MM.1S (cell line): Measurements from ENCODE around the gene FBLN2.

Experiments used
- DNase-seq: peaks from one replicate; pipeline ENCODE4 v3.0.0-alpha.2; 2015
- H2AFZ ChIP-seq: fragments of 300-600 bp; sonication (generic); 2 replicates; pipeline ENCODE4 v1.6.0; 2016; ENCODE audit warnings: antibody characterized with exemption, low read length
- H3F3A ChIP-seq: fragments of 300-600 bp; sonication (generic); 2 replicates; pipeline ENCODE4 v1.6.1; 2016; ENCODE audit warnings: mild to moderate bottlenecking, antibody characterized with exemption, low read length, moderate library complexity, mixed read lengths; ENCODE audit not compliant: insufficient read depth
- H3K27ac ChIP-seq: fragments of 300-600 bp; sonication (generic); 2 replicates; pipeline ENCODE4 v1.5.1; 2016; ENCODE audit warnings: mild to moderate bottlenecking, low read length
- H3K27me3 ChIP-seq: fragments of 300-600 bp; sonication (generic); replicated peaks from 2 replicates; pipeline ENCODE4 v1.6.0; 2016; ENCODE audit warnings: low read length; ENCODE audit not compliant: insufficient read depth
- H3K36me3 ChIP-seq: fragments of 300-600 bp; sonication (generic); replicated peaks from 2 replicates; pipeline ENCODE4 v1.6.1; 2016; ENCODE audit warnings: mild to moderate bottlenecking, low read length, mixed read lengths; ENCODE audit not compliant: insufficient read depth
- H3K4me1 ChIP-seq: fragments of 300-600 bp; sonication (generic); 2 replicates; pipeline ENCODE4 v1.6.1; 2016; ENCODE audit warnings: low read length, mixed read lengths
- H3K4me2 ChIP-seq: fragments of 300-600 bp; sonication (generic); 2 replicates; pipeline ENCODE4 v1.6.0; 2016; ENCODE audit warnings: low read depth, low read length
- H3K4me3 ChIP-seq: fragments of 300-600 bp; sonication (generic); 2 replicates; pipeline ENCODE4 v1.5.1; 2016; ENCODE audit warnings: low read length, mixed read lengths
- H3K79me2 ChIP-seq: fragments of 300-600 bp; sonication (generic); 2 replicates; pipeline ENCODE4 v1.6.1; 2016; ENCODE audit warnings: mixed run types, low read length, mixed read lengths
- H3K9ac ChIP-seq: fragments of 300-600 bp; sonication (generic); 2 replicates; pipeline ENCODE4 v1.6.1; 2016; ENCODE audit warnings: low read length, mixed read lengths
- H3K9me2 ChIP-seq: fragments of 300-600 bp; sonication (generic); replicated peaks from 2 replicates; pipeline ENCODE4 v1.6.1; 2016; ENCODE audit warnings: mild to moderate bottlenecking, low read length, mixed read lengths; ENCODE audit not compliant: insufficient read depth
- H3K9me3 ChIP-seq: fragments of 300-600 bp; sonication (generic); replicated peaks from 2 replicates; pipeline ENCODE4 v1.6.1; 2016; ENCODE audit warnings: mild to moderate bottlenecking, low read length, mixed read lengths; ENCODE audit not compliant: insufficient read depth
- H4K20me1 ChIP-seq: fragments of 300-600 bp; sonication (generic); 2 replicates; pipeline ENCODE4 v1.6.1; 2016; ENCODE audit warnings: mild to moderate bottlenecking, low read length, moderate library complexity, mixed read lengths; ENCODE audit not compliant: insufficient read depth
- CTCF ChIP-seq: fragments of 300-600 bp; sonication (generic); IDR thresholded peaks from 2 replicates; pipeline ENCODE4 v1.5.1; 2016; ENCODE audit warnings: antibody characterized with exemption, low read length, mixed read lengths
- EZH2 ChIP-seq: fragments of 300-600 bp; sonication (generic); optimal IDR thresholded peaks from 2 replicates; pipeline ENCODE3; 2017; ENCODE audit warnings: low read depth, mild to moderate bottlenecking, antibody characterized with exemption, low read length, mixed read lengths
- EZH2phosphoT487 ChIP-seq: fragments of 300-600 bp; sonication (generic); IDR thresholded peaks from 2 replicates; pipeline ENCODE4 v1.6.1; 2018; ENCODE audit warnings: antibody characterized with exemption, low read length

FBLN2 gene

DNA sequence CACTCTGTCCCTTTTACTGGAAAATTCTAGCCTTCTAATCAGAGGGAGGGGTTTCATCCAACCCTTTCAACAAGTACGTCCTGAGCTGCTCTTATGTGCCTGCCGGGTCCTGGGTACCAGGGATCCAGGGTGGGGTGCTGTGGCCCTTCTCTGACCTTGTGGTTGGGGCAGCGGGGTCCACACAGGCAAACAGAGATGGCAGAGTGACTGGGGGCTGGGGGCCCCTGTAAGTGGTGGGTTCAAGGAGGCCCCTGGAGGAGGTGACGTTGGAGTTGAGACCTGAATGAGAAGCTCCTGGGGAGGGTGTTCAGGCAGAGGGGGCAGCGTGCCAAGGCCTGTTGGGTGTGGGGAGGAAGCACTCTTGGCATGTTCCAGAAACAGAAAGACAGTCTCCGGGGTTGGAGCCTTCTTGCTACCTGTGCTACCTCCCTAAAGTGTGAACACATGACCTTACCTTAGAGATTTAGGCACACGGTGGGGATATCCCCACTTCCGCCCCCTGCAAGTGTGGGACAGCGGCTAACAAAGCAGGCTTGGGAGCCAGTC, 78.1 kb downstream of the FBLN2 start:
- Histone ChIP-seq H3K27ac (no peak overlapping the region), H3K4me3 (no peak overlapping the region), H3K79me2 (no peaks in the 10 kb centered on the region), H3K36me3 (no peaks in the 10 kb centered on the region), H3K9ac (no peak overlapping the region), H4K20me1 (no peaks in the 10 kb centered on the region), H3K4me1 (no peaks in the 10 kb centered on the region), H3F3A (no peaks in the 10 kb centered on the region), H3K9me2 (no peaks in the 10 kb centered on the region), H3K9me3 (no peaks in the 10 kb centered on the region), H2AFZ (no peak overlapping the region), H3K4me2 (no peak overlapping the region), H3K27me3 (peaks cover 82% of the 10 kb centered on the region)
- TF ChIP-seq EZH2: no peak
- no peak for TF ChIP-seq EZH2phosphoT487
- no peak for TF ChIP-seq CTCF
- no peak for DNase-seq

DNA sequence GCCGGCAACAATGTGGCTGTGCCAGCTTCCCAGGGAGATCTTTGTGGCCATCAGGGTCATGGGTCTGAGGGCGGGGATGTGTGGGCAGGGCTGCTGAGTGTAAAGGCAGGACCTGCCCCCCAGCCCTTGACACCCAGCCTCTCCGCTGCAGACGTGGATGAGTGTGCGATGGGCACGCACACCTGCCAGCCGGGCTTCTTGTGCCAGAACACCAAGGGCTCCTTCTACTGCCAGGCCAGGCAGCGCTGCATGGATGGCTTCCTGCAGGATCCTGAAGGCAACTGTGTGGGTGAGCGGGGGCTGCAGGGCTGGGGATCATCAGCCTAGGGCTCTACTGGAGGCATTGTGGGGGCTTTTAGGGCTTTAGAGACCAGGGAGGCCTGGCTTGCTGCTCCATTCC, 78.8 kb downstream of the FBLN2 start:
- no peak overlapping the region for H3K4me2 ChIP-seq
- H3K4me1 ChIP-seq: no peaks in the 10 kb centered on the region
- no peak for TF ChIP-seq EZH2
- no peak for TF ChIP-seq EZH2phosphoT487
- no peak for TF ChIP-seq CTCF
- peaks cover 82% of the 10 kb centered on the region for H3K27me3 ChIP-seq
- no peak overlapping the region for H3K4me3 ChIP-seq
- H2AFZ ChIP-seq: no peak overlapping the region
- no peak overlapping the region for H3K9ac ChIP-seq
- H3K79me2 ChIP-seq: no peaks in the 10 kb centered on the region
- no peak overlapping the region for H3K27ac ChIP-seq
- DNase-seq: no peak
- no peaks in the 10 kb centered on the region for H4K20me1 ChIP-seq
- no peaks in the 10 kb centered on the region for H3K9me3 ChIP-seq
- no peaks in the 10 kb centered on the region for H3K36me3 ChIP-seq
- no peaks in the 10 kb centered on the region for H3F3A ChIP-seq
- no peaks in the 10 kb centered on the region for H3K9me2 ChIP-seq

DNA sequence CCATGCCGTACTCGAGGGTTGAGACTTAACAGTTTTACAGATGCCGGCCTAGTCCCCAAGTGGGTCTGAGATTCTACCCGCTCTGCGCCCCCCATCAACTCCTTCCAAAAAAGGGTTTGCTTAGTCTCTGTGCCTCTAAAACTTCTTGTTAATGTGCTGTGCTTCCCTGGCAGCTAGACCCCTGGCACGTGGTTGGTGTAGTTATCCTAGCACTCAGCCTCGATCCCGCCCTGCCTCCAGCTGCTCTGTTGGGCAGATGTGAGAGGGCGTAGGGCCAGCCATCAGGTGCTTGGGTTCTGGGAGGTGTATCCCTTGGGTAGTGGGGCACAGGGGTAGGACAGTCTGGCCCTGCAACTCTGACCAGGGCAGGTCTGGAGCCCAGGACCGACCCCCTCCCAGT, 79.5 kb downstream of the FBLN2 start:
- Histone ChIP-seq H3K9me2 (no peaks in the 10 kb centered on the region), H3K27me3 (peaks cover 82% of the 10 kb centered on the region), H3K4me3 (no peak overlapping the region), H3K9me3 (no peaks in the 10 kb centered on the region), H4K20me1 (no peaks in the 10 kb centered on the region), H3K4me2 (no peak overlapping the region), H3K4me1 (no peaks in the 10 kb centered on the region), H3F3A (no peaks in the 10 kb centered on the region), H3K36me3 (no peaks in the 10 kb centered on the region), H2AFZ (no peak overlapping the region), H3K9ac (no peak overlapping the region), H3K27ac (no peak overlapping the region), H3K79me2 (no peaks in the 10 kb centered on the region)
- peak; percentile 14 for TF ChIP-seq EZH2
- TF ChIP-seq CTCF: no peak
- DNase-seq: no peak
